ENCODE results near the gene DLG5. TPM values are rescaled to one million over a fixed set of nuclear protein-coding genes. Genes with fewer than 3 reads are reported as not detected.

The DLG5 gene
- total and polyA plus RNA-seq, 5 donors, result 6.6 to 14.3 (median 11.9) TPM

DNA sequence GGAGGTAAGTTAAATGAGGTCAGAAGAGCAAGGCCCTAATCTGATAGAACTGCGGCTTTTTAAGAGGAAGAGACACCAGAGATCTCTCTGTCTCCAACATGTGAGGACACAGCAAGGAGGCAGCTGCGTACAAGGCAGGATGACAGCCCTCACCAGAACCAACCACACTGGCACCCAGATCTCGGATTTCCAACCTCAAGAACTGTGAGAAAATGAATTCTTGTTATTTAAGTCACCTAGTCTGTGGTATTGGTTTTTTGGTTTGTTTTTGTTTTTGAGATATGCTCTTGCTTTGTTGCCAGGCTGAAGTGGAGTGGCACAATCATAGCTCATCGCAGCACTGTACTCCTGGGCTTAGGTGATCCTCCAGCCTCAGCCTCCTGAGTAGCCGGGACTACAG is 127.2 kb downstream of the DLG5 start:
- Histone ChIP-seq H3K27me3 (ENCODE audit: control insufficient read depth, insufficient read depth) (no peaks in the 10 kb centered on the region), H3K4me3 (ENCODE audit: low read length) (no peak overlapping the region), H3K4me1 (ENCODE audit: control insufficient read depth, insufficient read depth, low read length) (no peaks in the 10 kb centered on the region), H3K9me3 (ENCODE audit: control insufficient read depth, low read length) (no peaks in the 10 kb centered on the region), H3K27ac (ENCODE audit: low read length) (no peak overlapping the region)
- intact Hi-C loops (cut with DNase I), result no loop called here
- DNase-seq (no peak), ATAC-seq (no peak)
- whole genome bisulfite sequencing, result 90% methylated on average over 5 of the region's 5 CpGs

DNA sequence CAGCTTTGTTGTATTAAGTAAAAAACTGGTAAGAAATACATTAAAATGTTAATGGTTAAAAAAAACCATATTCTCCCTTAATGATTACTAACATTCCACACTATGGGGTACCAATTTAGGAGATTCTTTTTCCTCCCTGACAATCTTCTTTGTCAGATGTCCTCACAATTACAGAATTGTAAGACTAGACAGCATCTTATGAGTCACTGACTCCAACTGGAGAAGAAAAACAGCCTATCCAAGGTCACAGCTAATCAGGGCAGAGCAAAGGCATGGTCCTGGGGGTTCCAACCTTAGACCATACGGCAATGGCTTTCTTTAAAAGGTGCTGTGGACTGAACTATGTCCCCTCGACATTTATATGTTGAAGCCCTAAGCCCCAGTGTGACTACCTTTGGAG is 127.6 kb downstream of the DLG5 start:
- no peaks in the 10 kb centered on the region for H3K27me3 ChIP-seq (ENCODE audit: control insufficient read depth, insufficient read depth)
- WGBS, result 86% methylated on average over 2 of the region's 2 CpGs
- intact Hi-C loops (cut with DNase I), result no loop called here
- no peak overlapping the region for H3K27ac ChIP-seq (ENCODE audit: low read length)
- no peak overlapping the region for H3K4me3 ChIP-seq (ENCODE audit: low read length)
- ATAC-seq (no peak), DNase-seq (no peak)
- H3K4me1 ChIP-seq (ENCODE audit: control insufficient read depth, insufficient read depth, low read length), result no peaks in the 10 kb centered on the region
- no peaks in the 10 kb centered on the region for H3K9me3 ChIP-seq (ENCODE audit: control insufficient read depth, low read length)

DNA sequence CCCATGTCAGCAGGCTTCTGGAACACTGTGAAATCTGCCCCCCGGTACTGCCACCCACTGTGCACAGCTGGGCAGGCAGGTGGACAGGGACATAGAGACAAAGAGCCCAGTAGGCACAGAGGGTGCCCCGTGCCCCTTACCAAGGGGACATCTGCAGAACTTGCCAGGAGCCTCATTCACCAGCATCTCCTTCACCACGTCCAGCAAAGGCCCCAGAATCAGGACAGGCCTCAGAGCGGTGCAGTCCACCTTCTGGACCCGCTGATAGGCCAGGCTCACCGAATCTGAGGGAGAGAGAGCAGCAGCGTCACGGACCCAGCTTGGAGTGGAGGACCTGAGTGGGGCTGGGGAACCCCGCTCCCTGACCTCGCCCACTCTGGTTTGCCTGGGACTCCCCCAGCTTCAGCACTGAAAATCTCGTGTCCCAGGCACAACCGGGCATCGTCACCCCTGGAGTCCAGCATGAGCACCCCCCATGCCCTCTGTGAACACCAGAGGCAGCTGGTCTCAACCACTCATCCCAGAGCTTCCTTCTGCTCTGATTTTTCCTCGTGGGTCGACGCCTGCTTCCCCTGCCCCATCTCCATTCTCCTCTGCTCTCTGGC is 130.1 kb downstream of the DLG5 start:
- H3K4me3 ChIP-seq (ENCODE audit: low read length), result no peak overlapping the region
- ATAC-seq, result no peak
- no peaks in the 10 kb centered on the region for H3K9me3 ChIP-seq (ENCODE audit: control insufficient read depth, low read length)
- no peak overlapping the region for H3K27ac ChIP-seq (ENCODE audit: low read length)
- WGBS, result 95% methylated on average over 16 of the region's 16 CpGs
- H3K27me3 ChIP-seq (ENCODE audit: control insufficient read depth, insufficient read depth), result no peaks in the 10 kb centered on the region
- no peaks in the 10 kb centered on the region for H3K4me1 ChIP-seq (ENCODE audit: control insufficient read depth, insufficient read depth, low read length)
- no peak for DNase-seq
- intact Hi-C loops (cut with DNase I), result no loop called here

DNA sequence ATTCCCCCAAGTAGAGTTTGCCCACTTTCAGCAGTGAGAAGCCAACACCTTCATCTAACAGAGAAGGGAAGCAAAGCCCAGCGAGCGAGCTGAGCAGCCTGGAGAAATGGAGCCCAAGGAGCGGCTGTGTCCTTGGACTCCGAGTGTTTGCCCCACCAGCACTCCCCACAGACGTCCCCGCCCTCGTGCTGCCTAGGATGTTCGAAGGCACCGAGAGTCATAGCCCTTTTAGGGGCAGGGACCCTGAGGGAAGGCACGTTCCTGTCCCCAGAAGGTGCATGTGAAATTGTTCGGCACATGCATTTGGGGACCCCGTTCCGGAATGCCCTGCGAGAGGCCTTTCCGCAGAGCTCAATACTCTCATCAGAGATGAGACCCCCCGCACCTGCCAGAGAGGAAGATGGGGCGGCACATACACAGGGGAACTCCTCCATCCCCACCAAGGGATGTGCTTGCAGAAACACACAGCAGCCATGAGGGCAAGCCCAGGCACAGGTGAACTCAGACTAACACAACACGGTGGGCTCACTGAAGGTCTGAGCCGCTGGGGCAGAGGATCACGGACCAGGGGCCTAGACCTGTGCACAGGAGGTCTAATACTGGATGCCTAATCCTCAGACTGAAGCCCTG is 131.0 kb downstream of the DLG5 start:
- H3K27me3 ChIP-seq (ENCODE audit: control insufficient read depth, insufficient read depth), result no peaks in the 10 kb centered on the region
- ATAC-seq (no peak), DNase-seq (no peak)
- intact Hi-C loops (cut with DNase I), result no loop called here
- H3K27ac ChIP-seq (ENCODE audit: low read length), result no peak overlapping the region
- WGBS, result 93% methylated on average over 20 of the region's 20 CpGs
- no peak overlapping the region for H3K4me3 ChIP-seq (ENCODE audit: low read length)
- no peaks in the 10 kb centered on the region for H3K4me1 ChIP-seq (ENCODE audit: control insufficient read depth, insufficient read depth, low read length)
- no peaks in the 10 kb centered on the region for H3K9me3 ChIP-seq (ENCODE audit: control insufficient read depth, low read length)

DNA sequence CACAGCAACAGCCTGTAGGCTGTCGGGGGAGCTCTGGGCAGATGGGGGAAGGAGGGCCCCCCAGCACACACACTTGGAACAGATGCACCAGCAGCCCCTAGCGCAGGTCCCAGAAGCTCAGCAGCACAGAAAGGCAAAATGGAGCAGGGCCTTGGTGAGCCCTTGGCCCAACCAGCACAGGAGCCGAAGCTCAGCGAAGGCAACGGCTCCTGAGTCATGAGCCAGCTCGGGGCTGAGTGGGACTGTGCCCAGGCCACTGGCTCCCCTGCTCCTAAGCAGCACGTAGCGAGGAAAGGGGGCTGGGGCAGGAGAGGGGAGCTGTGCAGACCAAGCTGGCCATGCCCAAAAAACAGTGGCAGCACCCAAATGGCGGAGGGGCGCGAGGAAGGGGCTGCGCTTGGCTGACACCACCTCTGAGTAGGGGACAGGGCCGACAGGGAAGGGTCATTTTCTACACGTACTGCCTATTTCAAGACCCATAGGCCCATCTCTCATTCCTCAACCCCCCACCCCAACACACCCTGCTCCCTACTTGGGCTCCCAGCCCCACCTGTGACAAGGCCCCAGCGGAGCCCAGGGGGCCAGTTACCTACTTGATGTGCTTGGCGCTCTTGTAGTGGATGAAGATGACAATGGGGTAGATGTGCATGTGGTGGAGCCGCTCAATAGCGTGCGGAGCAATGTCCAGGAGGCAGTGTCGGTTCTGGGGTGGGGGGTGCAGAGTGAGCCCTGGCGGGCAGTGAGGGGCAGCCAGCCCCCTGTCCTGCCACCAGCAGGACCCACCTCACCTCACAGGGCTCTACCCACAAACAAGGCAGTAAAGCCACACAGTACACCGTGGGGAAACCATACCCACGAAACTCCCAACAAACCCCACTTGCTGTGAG is 132.1 kb downstream of the DLG5 start:
- WGBS, result 96% methylated on average over 23 of the region's 23 CpGs
- Histone ChIP-seq H3K4me1 (ENCODE audit: control insufficient read depth, insufficient read depth, low read length) (no peaks in the 10 kb centered on the region), H3K9me3 (ENCODE audit: control insufficient read depth, low read length) (no peaks in the 10 kb centered on the region), H3K27ac (ENCODE audit: low read length) (no peak overlapping the region), H3K4me3 (ENCODE audit: low read length) (no peak overlapping the region), H3K27me3 (ENCODE audit: control insufficient read depth, insufficient read depth) (no peaks in the 10 kb centered on the region)
- intact Hi-C loops (cut with DNase I), result no loop called here
- DNase-seq (no peak), ATAC-seq (no peak)

DNA sequence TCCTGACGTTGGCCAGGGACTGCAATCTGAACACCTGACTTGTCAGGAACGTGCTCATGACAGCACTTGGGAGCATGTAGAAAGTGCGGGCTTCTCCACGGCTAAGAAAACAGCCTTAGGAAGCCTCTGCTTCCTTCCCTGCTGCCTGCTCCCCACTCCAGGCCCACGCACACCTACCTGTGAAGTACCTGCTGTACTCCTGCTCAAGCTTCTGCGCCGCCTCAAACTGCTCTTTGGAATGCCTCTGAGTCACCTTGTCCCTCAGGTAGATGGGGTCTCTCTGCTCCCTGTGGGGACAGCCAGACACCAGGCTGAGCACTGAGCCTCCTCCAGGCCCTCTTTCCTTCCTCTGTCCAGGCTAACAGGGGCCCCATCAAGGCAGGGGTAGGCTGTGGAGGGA is 132.7 kb downstream of the DLG5 start:
- Histone ChIP-seq H3K27me3 (ENCODE audit: control insufficient read depth, insufficient read depth) (no peaks in the 10 kb centered on the region), H3K9me3 (ENCODE audit: control insufficient read depth, low read length) (no peaks in the 10 kb centered on the region), H3K4me1 (ENCODE audit: control insufficient read depth, insufficient read depth, low read length) (no peaks in the 10 kb centered on the region), H3K27ac (ENCODE audit: low read length) (no peak overlapping the region), H3K4me3 (ENCODE audit: low read length) (no peak overlapping the region)
- ATAC-seq, result no peak
- no peak for DNase-seq
- 82% methylated on average over 7 of the region's 7 CpGs for WGBS
- intact Hi-C loops (cut with DNase I), result no loop called here

DNA sequence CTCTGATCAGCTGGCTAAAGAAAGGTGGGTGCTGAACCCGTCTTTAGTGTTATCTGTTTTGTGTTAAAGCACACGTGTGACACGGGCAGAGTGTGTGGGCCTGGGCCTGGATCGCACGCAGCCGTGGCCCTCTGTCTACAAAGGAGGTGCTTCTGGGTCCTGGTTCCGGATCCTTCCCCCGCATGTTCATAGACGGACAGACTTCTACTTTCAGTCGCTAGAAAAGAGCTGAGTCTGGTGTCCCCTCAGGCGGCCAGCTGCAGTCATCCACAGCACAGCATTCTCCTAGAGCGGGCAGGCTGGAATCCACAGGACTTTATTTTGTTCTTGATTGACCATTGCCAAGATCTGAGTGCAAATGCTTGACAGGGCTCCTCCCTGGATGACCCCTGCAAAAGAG is 134.4 kb downstream of the DLG5 start:
- Histone ChIP-seq H3K27me3 (ENCODE audit: control insufficient read depth, insufficient read depth) (no peaks in the 10 kb centered on the region), H3K9me3 (ENCODE audit: control insufficient read depth, low read length) (no peaks in the 10 kb centered on the region), H3K27ac (ENCODE audit: low read length) (no peak overlapping the region), H3K4me3 (ENCODE audit: low read length) (no peak overlapping the region), H3K4me1 (ENCODE audit: control insufficient read depth, insufficient read depth, low read length) (no peaks in the 10 kb centered on the region)
- 91% methylated on average over 12 of the region's 12 CpGs for WGBS
- DNase-seq, result no peak
- intact Hi-C loops (cut with DNase I), result no loop called here
- ATAC-seq, result no peak

DNA sequence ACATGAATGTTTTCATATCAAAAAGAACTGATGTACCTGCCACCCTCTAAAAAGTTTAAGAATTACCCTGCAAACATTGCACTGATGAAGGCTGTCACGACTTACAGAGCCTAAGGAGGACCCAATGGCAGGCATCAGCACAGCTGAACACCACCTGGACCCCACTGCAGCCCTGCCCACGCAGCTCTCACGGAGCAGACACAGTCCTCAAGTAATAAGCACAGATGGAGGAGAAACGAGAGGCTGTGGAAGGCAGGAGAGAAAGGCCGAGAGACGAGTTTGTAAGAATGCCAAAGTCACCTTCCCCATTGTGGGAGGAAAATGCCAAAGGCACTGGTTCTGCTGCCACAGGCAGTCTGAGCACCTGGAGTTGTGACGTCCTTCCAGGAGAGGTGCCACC is 135.0 kb downstream of the DLG5 start:
- Histone ChIP-seq H3K4me1 (ENCODE audit: control insufficient read depth, insufficient read depth, low read length) (no peaks in the 10 kb centered on the region), H3K27ac (ENCODE audit: low read length) (no peak overlapping the region), H3K27me3 (ENCODE audit: control insufficient read depth, insufficient read depth) (no peaks in the 10 kb centered on the region), H3K4me3 (ENCODE audit: low read length) (no peak overlapping the region), H3K9me3 (ENCODE audit: control insufficient read depth, low read length) (no peaks in the 10 kb centered on the region)
- intact Hi-C loops (cut with DNase I), result no loop called here
- WGBS, result 79% methylated on average over 7 of the region's 7 CpGs
- no peak for ATAC-seq
- DNase-seq, result no peak

DNA sequence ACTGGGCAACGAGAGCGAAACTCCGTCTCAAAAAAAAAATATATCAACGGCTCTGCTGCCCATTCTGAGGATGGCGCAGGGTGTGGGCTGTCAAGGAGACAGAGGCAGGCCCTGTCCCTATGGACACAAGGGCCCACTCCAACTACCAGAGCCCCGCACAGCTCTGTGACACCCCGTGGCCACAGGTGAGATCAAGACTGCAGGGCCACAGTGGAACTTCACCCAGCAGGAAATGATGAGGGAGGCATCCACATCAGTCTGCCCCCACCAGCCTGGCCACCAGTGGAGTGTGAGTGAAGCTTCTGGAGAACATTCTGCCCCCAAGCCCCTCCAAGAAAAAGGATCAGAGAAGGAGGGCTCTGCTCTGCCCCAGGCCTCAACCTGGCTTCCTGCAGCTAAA is 136.7 kb downstream of the DLG5 start:
- H3K4me3 ChIP-seq (ENCODE audit: low read length), result no peak overlapping the region
- ATAC-seq (no peak), DNase-seq (no peak)
- no peaks in the 10 kb centered on the region for H3K27me3 ChIP-seq (ENCODE audit: control insufficient read depth, insufficient read depth)
- no peaks in the 10 kb centered on the region for H3K9me3 ChIP-seq (ENCODE audit: control insufficient read depth, low read length)
- H3K27ac ChIP-seq (ENCODE audit: low read length), result no peak overlapping the region
- H3K4me1 ChIP-seq (ENCODE audit: control insufficient read depth, insufficient read depth, low read length), result no peaks in the 10 kb centered on the region
- 98% methylated on average over 7 of the region's 7 CpGs for WGBS
- intact Hi-C loops (cut with DNase I), result no loop called here

DNA sequence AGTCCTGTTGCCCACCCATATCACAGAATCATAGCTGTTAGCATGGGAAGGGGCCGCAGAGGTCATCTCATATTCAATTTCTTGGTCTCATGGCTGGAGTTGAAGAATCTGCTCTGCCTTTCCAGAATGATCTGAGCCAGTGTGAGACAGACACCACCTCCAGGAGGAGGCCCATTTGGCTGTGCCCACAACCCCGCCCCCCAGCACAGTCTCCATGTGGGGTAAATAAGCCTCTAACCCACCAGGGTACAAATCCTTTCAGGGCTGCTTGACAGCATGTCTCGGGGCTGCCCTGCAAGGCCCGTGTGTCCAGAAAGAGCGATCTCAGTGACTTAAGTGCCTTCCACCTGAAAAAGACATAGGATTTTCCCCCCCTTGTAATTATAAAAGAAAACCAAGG is 137.5 kb downstream of the DLG5 start:
- ATAC-seq, result no peak
- DNase-seq, result no peak
- no peaks in the 10 kb centered on the region for H3K9me3 ChIP-seq (ENCODE audit: control insufficient read depth, low read length)
- no peaks in the 10 kb centered on the region for H3K4me1 ChIP-seq (ENCODE audit: control insufficient read depth, insufficient read depth, low read length)
- WGBS, result 95% methylated on average over 5 of the region's 5 CpGs
- H3K27me3 ChIP-seq (ENCODE audit: control insufficient read depth, insufficient read depth), result no peaks in the 10 kb centered on the region
- H3K27ac ChIP-seq (ENCODE audit: low read length), result no peak overlapping the region
- intact Hi-C loops (cut with DNase I), result no loop called here
- no peak overlapping the region for H3K4me3 ChIP-seq (ENCODE audit: low read length)

DNA sequence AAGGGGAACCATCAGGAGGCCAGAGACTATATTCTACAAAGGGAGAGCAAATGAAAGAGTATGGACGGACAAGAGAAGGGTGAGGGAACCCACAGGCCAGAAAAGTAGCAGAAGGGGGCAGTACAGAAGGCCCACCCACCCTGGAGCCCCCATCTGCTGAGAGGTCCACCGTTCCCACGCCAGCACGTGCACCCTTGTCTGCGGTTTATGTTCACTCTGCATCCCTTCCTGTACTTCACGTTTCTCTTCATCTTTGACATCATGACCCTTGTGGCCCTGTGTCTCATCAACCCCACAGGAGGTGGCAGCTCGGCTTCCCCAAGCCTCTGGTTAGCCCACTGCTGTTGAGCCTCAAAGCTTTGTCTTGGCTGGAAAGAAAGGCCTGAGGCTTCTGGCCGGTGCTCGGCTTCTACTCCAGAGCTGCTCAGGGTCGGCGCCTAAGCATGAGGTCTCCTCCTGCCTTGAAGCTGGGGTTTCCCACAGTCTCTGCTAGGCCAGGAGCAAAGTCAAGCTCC is 138.0 kb downstream of the DLG5 start:
- 95% methylated on average over 11 of the region's 11 CpGs for WGBS
- Histone ChIP-seq H3K4me3 (ENCODE audit: low read length) (no peak overlapping the region), H3K4me1 (ENCODE audit: control insufficient read depth, insufficient read depth, low read length) (no peaks in the 10 kb centered on the region), H3K27ac (ENCODE audit: low read length) (no peak overlapping the region), H3K27me3 (ENCODE audit: control insufficient read depth, insufficient read depth) (no peaks in the 10 kb centered on the region), H3K9me3 (ENCODE audit: control insufficient read depth, low read length) (no peaks in the 10 kb centered on the region)
- intact Hi-C loops (cut with DNase I), result no loop called here
- no peak for ATAC-seq
- no peak for DNase-seq

Measured in right cardiac atrium (tissue), 5 donors.